GM21786 (cell line): ENCODE data around the gene PITHD1.
A peak's percentile ranks its signal among the peaks of the same experiment; 100 is the strongest.
"Not testable (repeated sequence)": the region's sequence is repeated elsewhere in the genome, so short reads cannot be mapped to it uniquely, and the experiment has no call there.

Experiments
- ATAC-seq: cut with Tn5 transposase; IDR thresholded peaks from one replicate; pipeline ENCODE4 v1.9.1; 2021; ENCODE audit not compliant: unreplicated experiment

The PITHD1 gene

GRCh38 chr1:23777979-23778814 is at the start of gene PITHD1:
PITHD1 (plus strand) TSS chr1:23778418; CDS start chr1:23778516, 98 bp downstream.
- no peak for ATAC-seq

- no peak for ATAC-seq
These were observed 45.6 kb upstream of the PITHD1 start for GRCh38 chr1:23732363-23733224.

- not testable (repeated sequence) for ATAC-seq
These were observed 44.9 kb upstream of the PITHD1 start for GRCh38 chr1:23733281-23733680.

- ATAC-seq = no peak
These were observed 41.6 kb upstream of the PITHD1 start for GRCh38 chr1:23736437-23737134.

GRCh38 chr1:23741609-23742008 is 36.6 kb upstream of the PITHD1 start:
- ATAC-seq = no peak

GRCh38 chr1:23742670-23743286 is 35.4 kb upstream of the PITHD1 start:
- peak; percentile 11 for ATAC-seq

GRCh38 chr1:23743287-23744152 is 34.7 kb upstream of the PITHD1 start, which contains the start of gene ELOA:
ELOA (plus strand) TSS chr1:23743471; CDS start chr1:23743504, 33 bp downstream.
- peak; percentile 66 for ATAC-seq

- no peak for ATAC-seq
These were observed 32.7 kb upstream of the PITHD1 start for GRCh38 chr1:23745515-23745914.

GRCh38 chr1:23748016-23748415 is 30.2 kb upstream of the PITHD1 start:
- no peak for ATAC-seq

GRCh38 chr1:23751050-23751814 is 27.0 kb upstream of the PITHD1 start:
- ATAC-seq = no peak

- no peak for ATAC-seq
These were observed 26.4 kb upstream of the PITHD1 start for GRCh38 chr1:23751815-23752200.

GRCh38 chr1:23752909-23753308 is 25.3 kb upstream of the PITHD1 start:
- ATAC-seq = no peak

- no peak for ATAC-seq
These were observed 21.5 kb upstream of the PITHD1 start for GRCh38 chr1:23756676-23757075.

- no peak for ATAC-seq
These were observed 20.4 kb upstream of the PITHD1 start for GRCh38 chr1:23757812-23758211.

GRCh38 chr1:23759277-23759676 is 18.9 kb upstream of the PITHD1 start:
- no peak for ATAC-seq

GRCh38 chr1:23763041-23763577 is 15.1 kb upstream of the PITHD1 start:
- ATAC-seq = no peak

GRCh38 chr1:23768733-23769132 is 9.5 kb upstream of the PITHD1 start:
- no peak for ATAC-seq

GRCh38 chr1:23772049-23772853 is 6.0 kb upstream of the PITHD1 start:
- ATAC-seq = no peak
